ENCODE results near the gene PLCD3.

PLCD3 gene

GRCh38 chr17:45060797-45061605, 71.3 kb downstream of the PLCD3 start, which contains the start of gene NMT1:
Gene NMT1, plus strand, starts transcription at chr17:45061317. Its CDS starts 13 bp downstream, at chr17:45061330.
- DNase-seq = peak; percentile 100

DNA sequence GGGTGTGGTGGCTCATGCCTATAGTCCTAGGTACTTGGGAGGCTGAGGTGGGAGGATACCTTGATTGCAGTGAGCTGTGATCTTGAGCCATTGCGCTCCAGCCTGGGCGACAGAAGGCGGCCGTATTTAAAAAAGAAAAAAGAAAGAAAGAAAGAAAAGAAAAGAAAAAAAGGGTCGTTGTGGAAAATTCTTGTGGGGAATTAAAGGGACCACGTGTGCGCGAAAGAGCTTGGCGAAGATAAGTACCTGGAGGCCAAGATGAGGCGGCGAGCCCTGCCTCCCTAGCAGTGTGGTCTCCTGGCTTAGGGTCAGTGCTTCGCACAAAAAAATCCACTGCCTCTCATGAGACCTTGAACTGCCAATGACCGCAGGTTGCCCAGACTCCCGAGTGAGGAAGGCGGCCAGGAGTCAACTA, 71.9 kb downstream of the PLCD3 start:
- no peak for DNase-seq
